AG09319 (cell line): ENCODE results near the gene HEATR5A.

Experiments
- DNase-seq: peaks from one replicate; pipeline ENCODE4 v3.0.0-alpha.2; 2010; ENCODE audit warnings: low read depth; ENCODE audit errors: extremely low read depth
- TF ChIP-seq, protein P1 (sequence below): IDR thresholded peaks from 2 replicates; pipeline ENCODE4 v1.5.1; 2011; ENCODE audit warnings: low read depth, mild to moderate bottlenecking, inconsistent platforms, low read length, moderate library complexity

HEATR5A gene

DNA sequence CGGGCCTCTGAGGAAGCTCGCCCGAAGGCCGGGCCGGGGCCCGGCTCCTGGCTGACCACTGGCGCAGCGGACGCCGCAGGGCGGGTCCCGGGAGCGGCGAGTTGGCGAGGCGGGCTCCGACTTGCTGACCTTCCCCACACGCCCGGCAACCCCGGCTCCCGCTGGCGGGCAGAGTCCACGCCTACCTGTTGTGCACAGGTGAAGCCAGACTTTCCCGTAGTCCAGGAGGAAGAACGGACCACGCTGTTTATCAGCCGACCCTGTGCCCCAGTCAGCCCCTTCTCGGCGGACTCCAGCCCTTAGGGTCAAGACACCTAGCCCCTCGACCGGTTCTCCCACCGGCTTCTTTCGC is 407 bp downstream of the HEATR5A start:
- DNase-seq: no peak
- TF ChIP-seq, protein P1, sequence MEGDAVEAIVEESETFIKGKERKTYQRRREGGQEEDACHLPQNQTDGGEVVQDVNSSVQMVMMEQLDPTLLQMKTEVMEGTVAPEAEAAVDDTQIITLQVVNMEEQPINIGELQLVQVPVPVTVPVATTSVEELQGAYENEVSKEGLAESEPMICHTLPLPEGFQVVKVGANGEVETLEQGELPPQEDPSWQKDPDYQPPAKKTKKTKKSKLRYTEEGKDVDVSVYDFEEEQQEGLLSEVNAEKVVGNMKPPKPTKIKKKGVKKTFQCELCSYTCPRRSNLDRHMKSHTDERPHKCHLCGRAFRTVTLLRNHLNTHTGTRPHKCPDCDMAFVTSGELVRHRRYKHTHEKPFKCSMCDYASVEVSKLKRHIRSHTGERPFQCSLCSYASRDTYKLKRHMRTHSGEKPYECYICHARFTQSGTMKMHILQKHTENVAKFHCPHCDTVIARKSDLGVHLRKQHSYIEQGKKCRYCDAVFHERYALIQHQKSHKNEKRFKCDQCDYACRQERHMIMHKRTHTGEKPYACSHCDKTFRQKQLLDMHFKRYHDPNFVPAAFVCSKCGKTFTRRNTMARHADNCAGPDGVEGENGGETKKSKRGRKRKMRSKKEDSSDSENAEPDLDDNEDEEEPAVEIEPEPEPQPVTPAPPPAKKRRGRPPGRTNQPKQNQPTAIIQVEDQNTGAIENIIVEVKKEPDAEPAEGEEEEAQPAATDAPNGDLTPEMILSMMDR: no peak

DNA sequence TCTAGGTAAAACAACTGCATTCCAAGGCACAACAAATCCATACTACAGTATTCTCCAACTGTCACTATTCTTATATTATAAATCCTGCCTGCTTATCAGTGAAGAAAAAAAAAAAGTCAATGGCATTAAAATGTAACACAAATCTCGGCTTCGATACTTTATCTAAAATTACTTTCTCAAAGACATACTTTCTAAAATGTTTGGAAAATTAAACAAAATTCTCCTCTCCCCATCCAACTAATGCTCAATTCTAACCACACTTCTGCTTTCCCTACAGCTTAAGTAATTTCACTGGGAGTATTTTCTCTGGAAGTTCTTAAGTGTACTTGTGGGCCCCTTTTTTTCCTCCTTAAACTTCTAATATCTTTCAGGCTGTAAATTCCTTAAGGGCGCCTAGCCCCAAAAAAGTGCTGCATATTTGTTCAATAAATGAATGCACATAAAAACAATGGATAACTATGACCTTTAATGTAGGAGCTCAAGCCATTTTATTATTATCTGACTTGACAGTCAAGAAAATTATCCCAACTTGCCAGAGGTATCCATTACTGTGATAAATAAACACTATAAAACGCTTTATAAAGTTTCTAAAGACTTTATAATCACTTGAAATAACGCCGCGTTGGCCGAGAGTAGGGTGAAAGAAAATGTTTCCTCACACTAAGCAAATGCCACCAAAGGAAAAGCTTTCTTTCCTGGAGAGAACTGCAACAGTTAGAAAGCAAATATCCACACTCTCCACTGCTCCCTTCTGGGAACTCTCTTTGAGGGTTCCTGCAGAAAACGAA is 977 bp downstream of the HEATR5A start:
- TF ChIP-seq, protein P1: no peak
- DNase-seq: no peak

GRCh38 chr14:31418440-31418839 is 1.9 kb downstream of the HEATR5A start:
- DNase-seq: no peak

DNA sequence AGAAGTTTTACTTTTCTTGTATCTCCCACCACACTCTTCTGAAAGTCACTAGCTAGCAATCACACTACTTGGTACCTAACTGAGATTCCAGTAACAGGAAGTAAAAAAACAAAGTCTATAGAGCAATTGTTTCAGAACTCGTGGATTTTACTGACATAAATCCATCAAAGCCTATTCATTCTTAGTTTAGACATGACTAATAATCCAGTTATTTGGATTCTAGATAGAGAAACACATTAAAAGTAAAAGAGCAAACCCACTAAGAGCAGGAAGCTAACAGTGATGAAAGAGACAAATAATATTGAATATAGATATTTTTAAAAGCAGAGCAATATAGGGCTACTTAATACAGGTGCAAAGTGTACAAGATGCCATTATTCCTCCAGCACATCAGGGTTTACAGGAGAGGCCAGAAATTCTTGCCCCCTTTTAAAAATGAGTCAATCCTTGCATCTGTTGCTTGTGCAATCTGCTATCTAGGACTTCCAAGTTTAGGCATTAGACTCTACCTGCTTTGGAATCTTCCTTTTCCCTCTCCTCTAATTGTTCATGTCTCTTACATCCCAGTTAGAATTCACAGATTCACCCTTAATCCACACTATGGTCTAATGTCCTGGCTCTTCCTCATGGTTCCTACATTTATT is 6.0 kb downstream of the HEATR5A start:
- TF ChIP-seq, protein P1: no peak
- no peak for DNase-seq

More at GRCh38 chr14:31418440-31418839, 1.9 kb downstream of the HEATR5A start:
- TF ChIP-seq, protein P1: no peak

DNA sequence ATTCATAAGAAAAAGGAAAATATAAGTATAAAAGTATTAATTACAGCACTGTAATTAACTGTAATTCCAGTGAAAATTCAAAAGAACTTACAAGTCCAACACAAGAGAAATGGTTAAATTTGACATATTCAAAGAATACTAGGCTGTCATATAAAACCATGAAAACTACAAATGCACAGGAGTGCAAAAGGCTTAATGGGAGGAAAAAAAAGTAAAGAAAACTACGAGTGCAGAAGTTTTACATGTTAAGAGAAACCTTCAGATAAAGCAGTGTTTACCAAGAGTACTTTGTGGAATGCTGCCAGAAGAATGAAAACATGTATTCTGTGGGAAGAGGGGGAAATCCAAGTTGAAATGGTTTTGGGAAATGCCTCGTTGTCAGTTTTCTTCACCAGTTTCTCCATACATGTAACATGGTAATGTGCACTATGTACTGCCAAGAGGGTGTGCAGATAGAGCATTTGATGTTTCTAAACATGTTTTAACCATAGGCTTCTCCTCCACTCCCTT is 9.1 kb downstream of the HEATR5A start:
- no peak for DNase-seq

DNA sequence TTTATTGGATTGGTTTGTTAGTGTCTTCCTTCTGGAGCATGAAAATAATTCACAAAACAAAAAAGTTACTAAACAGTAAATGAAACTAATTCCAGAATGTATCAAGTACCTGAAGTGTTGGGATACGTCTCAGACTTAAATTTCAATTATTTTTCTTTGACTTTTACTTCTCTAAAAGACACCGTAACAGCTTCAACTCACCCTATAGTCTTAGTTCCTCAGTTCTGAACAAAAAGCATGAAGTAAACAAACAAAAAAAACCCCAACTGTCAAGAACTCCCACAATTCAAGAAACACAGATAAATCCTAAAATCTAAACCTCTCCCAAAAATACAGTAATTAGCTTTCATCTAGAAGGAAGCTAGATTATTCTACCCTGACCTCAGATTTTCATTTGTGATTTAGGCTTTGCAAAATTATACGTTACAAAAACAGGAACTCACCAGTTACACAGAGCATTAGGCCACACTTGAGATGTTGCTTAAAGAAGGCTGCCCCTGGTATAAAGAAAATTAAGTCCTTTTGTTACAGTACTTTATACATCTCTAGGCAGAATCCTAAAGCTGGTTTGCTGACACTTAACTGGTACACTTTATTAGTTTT is 10.2 kb downstream of the HEATR5A start:
- TF ChIP-seq, protein P1: no peak
- DNase-seq: no peak

More for the DNA sequence above, 9.1 kb downstream of the HEATR5A start:
- TF ChIP-seq, protein P1: no peak

GRCh38 chr14:31408421-31408820 is 11.9 kb downstream of the HEATR5A start:
- DNase-seq: no peak
- TF ChIP-seq, protein P1: no peak
